ENCODE measurements around the gene RAET1L.

DNA sequence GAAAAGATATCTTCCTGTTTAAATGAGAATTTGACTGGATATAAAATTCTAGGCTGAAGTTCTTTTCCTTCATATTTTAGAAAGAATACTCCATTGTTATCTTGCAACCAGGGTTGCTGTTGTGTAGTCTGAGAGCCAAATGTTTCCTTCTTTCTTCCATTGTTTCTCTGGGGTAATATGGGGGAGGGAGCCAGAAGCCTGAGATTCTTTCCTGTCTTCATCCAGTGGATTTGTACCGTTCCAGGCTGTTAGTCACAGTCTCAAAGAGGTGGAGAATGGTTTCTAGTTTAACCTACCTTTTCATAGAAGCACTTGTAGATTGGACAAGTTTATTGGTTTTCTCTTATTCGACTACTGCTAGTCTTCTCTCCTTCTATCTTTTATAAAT lies 49.7 kb upstream of the RAET1L start:
- no peak for TF ChIP-seq POLR2AphosphoS5 (IDR thresholded peaks at IDR 0.05; ENCODE audit: borderline replicate concordance, low read depth, low read length)
- TF ChIP-seq EZH2 (IDR thresholded peaks at IDR 0.05), result no peak

Data from SK-N-MC (cell line).